Adrenal gland (tissue), 5 donors: ENCODE data around the gene MAP3K19.

ENCODE experiments used
- POLR2A ChIP-seq, 2 donors: fragments of 450-650 bp; IDR thresholded peaks; one replicate each; pipeline ENCODE4 v1.6.1; 2017; ENCODE audit warnings: antibody characterized with exemption in 2 of 2, mild to moderate bottlenecking in 2 of 2, moderate library complexity in 1 of 2
- TF ChIP-seq, protein P1 (sequence below), 6 experiments: fragments of 450-650 bp in 4 of 6; fragments of 200-600 bp in 2 of 6; sonication (generic) in 1 of 6; IDR thresholded peaks; 1 replicate in 5 of 6; 2 replicates in 1 of 6; pipeline versions ENCODE4 v1.5.1 to v1.8.0; 2016 to 2021; ENCODE audit warnings: antibody characterized with exemption in 6 of 6, mild to moderate bottlenecking in 2 of 6, moderate library complexity in 1 of 6
- donor health status: DM: no; HTN: no; CAD: no.

DNA sequence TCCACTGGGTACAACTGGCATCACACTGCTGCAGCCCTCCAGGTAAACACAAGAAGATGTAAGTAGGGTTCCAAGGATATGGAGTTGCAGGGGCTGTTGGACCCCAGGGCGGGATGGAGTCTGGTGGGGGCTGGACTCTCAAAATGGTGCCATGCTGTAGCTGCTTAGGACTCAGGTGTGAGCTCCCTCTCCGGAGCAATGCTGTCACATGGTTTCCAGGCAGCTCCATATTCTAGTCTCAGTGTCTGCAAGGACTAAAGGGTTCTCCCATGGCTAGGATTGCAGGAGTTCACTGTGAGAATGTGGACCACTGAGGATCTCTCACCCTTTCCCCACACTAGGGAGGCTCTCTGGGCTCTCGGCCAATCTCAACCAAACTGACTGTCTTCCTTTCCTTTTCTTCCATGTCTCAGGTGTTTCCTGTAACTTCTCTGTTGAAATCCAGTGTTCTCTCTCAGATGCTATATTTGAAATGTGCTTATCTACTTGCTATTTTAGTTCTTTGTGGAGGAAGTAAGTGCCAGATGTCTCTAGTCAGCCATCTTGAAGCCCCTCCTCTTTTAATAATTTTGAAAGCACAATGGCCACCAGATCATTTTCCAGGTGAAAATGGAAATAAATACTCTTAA, 71.1 kb downstream of the MAP3K19 start:
- TF ChIP-seq, protein P1, sequence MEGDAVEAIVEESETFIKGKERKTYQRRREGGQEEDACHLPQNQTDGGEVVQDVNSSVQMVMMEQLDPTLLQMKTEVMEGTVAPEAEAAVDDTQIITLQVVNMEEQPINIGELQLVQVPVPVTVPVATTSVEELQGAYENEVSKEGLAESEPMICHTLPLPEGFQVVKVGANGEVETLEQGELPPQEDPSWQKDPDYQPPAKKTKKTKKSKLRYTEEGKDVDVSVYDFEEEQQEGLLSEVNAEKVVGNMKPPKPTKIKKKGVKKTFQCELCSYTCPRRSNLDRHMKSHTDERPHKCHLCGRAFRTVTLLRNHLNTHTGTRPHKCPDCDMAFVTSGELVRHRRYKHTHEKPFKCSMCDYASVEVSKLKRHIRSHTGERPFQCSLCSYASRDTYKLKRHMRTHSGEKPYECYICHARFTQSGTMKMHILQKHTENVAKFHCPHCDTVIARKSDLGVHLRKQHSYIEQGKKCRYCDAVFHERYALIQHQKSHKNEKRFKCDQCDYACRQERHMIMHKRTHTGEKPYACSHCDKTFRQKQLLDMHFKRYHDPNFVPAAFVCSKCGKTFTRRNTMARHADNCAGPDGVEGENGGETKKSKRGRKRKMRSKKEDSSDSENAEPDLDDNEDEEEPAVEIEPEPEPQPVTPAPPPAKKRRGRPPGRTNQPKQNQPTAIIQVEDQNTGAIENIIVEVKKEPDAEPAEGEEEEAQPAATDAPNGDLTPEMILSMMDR (IDR thresholded peaks at IDR 0.05): no peak
- TF ChIP-seq POLR2A (IDR thresholded peaks at IDR 0.05): no peak
